Left ventricle myocardium superior (tissue), 1 donor: Measurements from ENCODE around the gene CCDC85C. TPM values are rescaled to one million over a fixed set of nuclear protein-coding genes. Genes with fewer than 3 reads are reported as not detected.

Experiments
- ATAC-seq: fragments of 200-7000 bp; cut with Tn5 transposase; one replicate; pipeline ENCODE4 v1.9.1; 2020; ENCODE audit warnings: mild to moderate bottlenecking, moderate library complexity
- DNase-seq: peaks from one replicate; pipeline ENCODE4 v3.0.0-alpha.2; 2020
- intact Hi-C: fragments of 100-400 bp; cut with micrococcal nuclease; formaldehyde crosslinking; loops from one replicate; pipeline ENCODE4 v1.11.0; 2022
- total RNA-seq: library from RNA; stranded (reverse); fragmentation: NEBNext Ultra II Directional; extraction: Animal tissue kit (Norgen Biotek cat#: 25700); gene quantifications from one replicate; pipeline ENCODE4 v1.2.1, GENCODE V29; 2021
- donor health status: DM: no; HTN: yes; CAD: no; lungs with severe emphysema.

The CCDC85C gene
- total RNA-seq, 1 donor from 2014 or later = 49.3 TPM

GRCh38 chr14:99511421-99512109 is 92.4 kb downstream of the CCDC85C start:
- intact Hi-C loops = no loop called here
- peak; percentile 69 for DNase-seq
- peak; percentile 55 for ATAC-seq

DNA sequence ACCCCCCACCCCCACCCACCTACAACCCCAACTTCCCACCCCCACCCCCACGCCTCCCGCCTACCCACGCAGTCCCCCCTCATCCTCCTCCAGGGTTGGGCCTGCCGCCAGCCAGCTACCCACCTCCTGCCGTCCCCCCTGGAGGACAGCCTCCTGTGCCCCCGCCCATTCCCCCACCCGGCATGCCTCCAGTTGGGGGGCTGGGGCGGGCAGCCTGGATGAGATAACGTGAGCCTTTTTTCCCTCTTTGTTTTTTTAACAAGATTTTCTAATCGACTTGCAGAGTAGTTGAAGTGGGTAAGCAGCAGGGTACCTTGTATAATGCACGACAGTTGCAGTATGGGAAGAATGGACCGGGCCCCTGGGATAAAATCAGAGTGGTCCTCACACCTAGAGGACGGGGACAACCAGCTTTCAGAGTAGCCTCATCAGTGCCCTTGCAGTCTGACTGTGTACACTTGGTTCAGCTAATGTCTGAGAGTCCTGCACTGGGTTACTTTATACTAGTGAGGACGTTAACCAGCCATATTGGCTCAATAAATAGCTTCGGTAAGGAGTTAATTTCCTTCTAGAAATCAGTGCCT is 93.4 kb downstream of the CCDC85C start:
- no peak for DNase-seq
- intact Hi-C loops = no loop called here
- ATAC-seq = no peak

- ATAC-seq (no peak), DNase-seq (no peak)
- intact Hi-C loops = no loop called here
These were observed 94.0 kb downstream of the CCDC85C start for GRCh38 chr14:99509871-99510555.

DNA sequence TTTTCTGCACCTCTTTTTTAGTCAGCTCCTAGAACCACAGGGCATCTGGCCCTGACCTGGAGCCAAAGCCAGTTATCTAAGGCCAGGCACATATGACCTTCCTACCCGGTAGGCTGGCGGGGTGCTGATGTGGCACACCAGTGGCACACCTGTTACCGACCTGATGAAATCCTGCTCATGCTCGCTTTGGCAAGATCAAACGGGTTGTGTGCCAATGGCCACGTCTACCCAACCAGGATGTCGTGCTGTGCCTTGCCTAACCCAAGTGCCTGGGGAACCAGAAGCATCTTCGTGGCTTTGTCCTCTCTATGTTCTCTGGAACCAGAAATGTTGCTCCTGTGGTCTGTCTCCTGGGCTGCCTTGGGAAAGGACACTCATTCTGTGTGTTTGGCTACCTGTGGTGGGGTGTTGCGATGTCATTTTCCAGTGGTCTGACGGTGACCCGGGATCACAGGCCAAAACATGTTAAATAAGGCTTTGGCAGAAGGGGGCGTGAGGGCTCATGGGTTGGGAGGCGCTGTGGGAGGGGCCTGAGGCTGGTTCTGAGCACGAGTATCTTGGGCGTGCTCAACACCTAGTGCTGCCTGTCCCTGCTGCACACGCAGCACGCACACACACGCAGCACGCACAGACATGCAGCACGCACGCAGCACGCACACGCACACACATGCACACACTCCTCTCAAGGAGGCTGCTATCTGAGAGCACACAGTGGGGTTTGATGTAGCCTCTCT is 94.9 kb downstream of the CCDC85C start:
- ATAC-seq = peak; percentile 16
- no peak for DNase-seq
- intact Hi-C loops = no loop called here

GRCh38 chr14:99507860-99508640 is 96.0 kb downstream of the CCDC85C start:
- intact Hi-C loops = no loop called here
- ATAC-seq = peak; percentile 4

DNA sequence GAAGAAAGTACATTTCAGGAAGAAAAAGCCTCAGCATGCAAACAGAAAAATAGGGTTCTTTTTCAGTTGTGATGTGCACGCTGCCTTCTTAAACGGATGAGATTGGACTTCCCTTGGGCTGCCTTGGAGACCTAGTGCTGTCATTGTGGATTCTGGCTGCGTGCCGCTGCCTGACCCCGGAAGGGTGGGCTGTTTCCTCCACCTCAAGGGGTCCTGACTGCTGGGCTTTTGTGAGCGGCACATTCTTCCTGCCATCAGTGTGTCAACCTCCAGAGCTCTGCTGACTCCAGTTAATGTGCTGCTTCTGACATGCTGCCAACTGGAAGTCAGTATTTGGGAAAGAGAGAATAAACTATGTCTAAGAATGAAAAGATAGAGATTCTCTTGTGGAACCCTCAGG is 97.7 kb downstream of the CCDC85C start:
- ATAC-seq (no peak), DNase-seq (no peak)
- intact Hi-C loops = no loop called here

More at GRCh38 chr14:99507860-99508640, 96.0 kb downstream of the CCDC85C start:
- DNase-seq = no peak

DNA sequence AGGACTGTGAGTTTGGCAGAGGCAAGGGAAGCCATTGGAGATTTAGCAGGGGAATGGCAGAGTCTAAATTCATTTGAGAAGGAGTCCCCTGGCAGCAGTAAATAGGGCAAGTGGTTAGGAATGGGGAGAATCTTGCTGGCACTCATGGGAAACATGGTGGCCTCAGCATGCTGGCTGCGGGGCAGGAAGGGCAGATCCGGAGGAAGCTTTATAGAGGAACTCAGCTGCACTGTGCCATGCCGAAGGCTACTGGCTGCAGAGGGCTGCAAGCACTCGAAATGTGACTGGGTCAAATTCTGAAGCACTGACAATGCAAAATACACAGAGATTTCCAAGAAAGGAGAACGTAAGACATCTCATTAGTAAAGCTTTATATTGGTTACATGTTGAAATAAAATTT is 98.9 kb downstream of the CCDC85C start:
- DNase-seq (no peak), ATAC-seq (no peak)
- intact Hi-C loops = no loop called here

DNA sequence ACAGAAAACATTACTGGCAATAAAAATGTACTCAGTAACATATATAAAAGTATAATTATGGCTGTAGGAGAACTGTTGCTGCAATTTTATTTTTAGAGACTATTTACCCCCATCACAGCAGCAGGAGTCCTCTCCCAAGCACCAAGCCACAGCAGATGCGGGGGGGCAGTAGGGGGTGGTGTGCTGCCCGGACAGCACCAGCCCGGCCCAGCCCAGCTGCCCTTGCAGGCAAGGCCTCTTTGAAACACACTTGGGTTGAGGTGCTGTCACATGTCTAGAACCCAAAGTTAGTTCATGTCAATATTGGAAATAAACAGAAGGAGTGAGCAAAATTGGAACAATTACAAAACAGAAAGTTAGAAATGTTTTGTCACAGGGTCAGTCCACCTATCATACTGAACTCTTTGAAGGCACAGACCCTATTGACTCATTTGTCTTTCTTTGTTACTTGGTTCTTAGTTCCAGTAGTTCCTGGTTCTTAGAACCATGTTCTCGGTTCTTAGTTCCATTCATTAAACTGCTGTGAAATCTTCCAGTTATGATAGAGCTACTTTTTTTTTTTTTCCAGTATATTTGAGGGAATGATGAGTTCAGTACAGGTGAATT is 100.1 kb downstream of the CCDC85C start:
- DNase-seq = no peak
- ATAC-seq = no peak
- intact Hi-C loops = no loop called here

DNA sequence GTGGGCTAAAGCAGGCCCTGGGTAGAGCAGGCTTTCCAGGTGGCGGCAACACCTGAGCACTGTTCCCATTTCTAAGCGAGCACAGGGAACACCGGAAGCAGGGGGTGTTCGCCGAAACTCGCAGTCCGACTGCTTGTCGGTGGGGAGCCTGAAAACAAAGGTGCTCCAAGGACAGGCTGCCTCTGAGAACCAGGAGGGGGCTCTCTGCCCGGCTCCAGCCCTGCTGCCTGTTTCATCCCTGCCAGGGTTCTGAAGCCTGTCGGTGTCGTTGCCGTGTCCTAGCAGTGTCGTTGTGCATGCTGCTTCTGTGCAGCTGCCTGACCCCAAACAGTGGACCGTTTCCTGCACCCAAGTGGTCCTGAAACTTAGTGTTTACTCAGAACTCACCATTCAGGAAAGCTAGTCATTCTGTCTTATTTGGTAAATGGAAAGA is 101.0 kb downstream of the CCDC85C start:
- no peak for DNase-seq
- intact Hi-C loops = no loop called here
- ATAC-seq = no peak

DNA sequence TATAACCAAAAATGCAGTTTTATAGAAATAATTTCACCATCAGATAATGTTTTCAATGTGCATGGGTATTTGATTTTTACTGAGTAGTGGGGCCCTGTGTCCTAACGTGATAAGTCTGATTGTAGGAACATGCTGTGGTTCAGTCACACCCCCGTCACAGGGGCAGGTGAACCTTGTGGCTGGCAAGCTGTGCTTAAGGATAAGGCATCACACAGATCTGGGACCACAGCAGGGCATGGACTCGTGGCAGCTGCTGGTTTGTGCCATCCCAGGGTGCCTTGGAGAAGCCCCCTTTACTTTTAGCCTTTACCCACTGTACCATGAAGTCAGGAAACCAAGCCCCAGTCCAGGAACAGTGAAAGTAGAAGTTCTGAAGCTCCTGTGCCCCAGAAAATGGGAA is 106.1 kb downstream of the CCDC85C start:
- ATAC-seq (no peak), DNase-seq (no peak)
- intact Hi-C loops = no loop called here

DNA sequence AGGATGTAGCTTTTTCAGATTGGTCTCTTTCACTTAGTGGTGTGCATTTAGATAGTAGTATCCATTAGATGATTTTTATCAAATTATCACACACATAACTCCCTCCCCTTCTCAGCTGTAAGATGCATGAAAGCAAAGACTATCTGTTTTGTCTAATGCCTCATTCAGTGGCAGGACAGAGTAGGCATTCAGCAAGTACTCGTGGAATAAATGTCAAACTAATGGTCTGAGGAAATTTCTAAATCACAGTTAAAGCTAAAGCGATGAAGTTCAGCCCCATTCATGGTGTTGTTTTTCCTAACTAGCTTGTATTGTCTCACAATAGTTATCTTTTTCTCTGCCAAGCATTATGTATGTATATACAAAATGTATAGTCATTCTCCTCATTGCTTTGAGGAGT is 106.7 kb downstream of the CCDC85C start:
- intact Hi-C loops = no loop called here
- no peak for DNase-seq
- ATAC-seq = no peak

GRCh38 chr14:99484106-99484505 is 119.9 kb downstream of the CCDC85C start:
- DNase-seq (no peak), ATAC-seq (no peak)
- intact Hi-C loops = no loop called here

GRCh38 chr14:99481745-99482099 is 122.3 kb downstream of the CCDC85C start:
- intact Hi-C loops = no loop called here
- ATAC-seq (no peak), DNase-seq (no peak)

GRCh38 chr14:99480917-99481744 is 122.9 kb downstream of the CCDC85C start, which contains the start of gene CCNK:
CCNK (plus strand) TSS chr14:99481409; CDS start chr14:99492678, 11,269 bp downstream.
- peak; percentile 100 for DNase-seq
- peak; percentile 95 for ATAC-seq
- intact Hi-C loops = no loop called here

DNA sequence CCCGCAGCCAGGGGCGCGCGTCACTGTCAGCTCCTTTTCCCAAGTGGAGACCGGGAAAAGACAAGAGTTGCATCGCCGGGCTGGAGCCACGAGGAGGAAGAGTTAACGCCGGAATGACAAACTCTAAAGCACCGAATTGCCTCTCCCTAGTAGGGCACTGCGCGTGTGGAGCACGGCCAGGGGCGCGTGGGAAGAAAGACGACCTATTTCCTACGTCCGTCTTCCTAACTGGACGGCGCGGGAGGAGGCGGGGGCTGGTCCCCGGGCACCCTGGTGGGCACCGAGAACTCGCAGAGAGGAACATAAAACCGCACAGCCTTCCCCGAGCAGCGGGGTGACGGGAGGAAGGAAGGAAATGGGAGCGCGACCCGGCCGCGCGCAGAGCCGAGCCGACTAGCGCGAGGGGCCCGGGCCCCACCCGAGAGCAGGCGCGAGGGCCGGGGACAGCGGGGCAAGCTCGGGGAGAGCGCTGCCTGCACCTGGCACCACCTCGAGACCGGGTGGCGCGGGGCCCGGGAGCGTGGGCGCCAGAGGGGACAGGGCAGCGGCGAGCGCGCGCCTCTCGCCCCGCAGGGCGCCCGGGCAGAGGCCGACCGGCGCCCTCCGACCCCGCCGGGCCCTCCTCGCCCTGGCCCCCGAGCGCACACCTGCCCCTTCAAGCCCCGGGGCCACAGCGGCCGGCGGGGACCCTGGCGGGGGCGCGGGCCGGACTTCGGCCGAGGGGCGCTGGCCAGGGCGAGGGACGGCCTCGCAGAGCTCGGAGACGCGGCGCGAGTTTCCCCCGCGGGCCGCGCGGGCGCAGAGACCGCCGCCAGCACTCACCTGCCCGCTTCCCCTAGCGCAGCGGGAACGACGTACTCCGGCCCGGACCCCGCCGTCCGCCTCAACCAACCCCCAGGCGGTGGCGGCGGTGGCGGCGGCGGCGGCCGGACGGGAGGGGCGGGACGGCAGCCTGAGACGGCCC is 123.8 kb downstream of the CCDC85C start, which contains the start of gene SETD3:
SETD3 (minus strand) TSS at position 954 of the 964 bp plus-strand sequence. CDS start 15,054 bp downstream, outside the sequence.
- peak; percentile 77 for DNase-seq
- no peak for ATAC-seq
- intact Hi-C loops = no loop called here

DNA sequence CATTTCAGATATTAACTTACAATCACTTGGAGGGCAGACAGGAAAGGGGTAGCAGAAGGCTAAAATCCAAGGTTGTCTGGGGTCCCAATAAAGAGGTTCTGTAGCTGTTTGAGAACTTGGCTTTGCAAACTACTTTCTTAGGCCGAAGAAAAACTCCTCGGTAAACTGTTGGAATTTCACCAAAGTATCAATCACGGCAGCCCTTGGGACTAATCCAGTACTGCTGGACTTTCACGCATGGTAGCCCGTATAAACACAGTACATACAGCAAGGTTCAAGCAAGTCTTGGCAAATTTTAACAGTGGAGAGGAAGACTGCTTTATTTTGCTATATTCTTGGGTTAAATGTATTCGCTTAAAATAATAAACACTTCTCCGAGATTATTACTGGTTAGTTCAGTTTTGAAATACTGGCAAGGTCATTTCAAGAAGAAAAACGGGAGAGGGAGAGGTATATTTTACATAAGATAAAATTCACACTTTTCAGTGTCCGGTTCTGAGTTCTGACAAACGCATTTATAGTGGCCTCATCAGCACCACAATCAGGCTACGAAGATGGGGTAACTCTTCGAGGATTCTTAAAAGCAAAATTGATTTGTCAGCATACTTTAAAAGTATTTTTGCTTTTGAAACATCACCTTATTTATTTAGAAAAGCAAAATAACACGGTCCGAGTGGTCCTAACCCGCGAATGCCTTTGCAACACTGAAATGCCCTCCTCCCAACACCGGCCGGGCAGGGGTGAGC is 124.7 kb downstream of the CCDC85C start:
- DNase-seq = no peak
- intact Hi-C loops = no loop called here
- ATAC-seq = no peak
